HepG2 (cell line): ENCODE measurements around the gene HAUS1. TPM values are rescaled to one million over a fixed set of nuclear protein-coding genes. Genes with fewer than 3 reads are reported as not detected.
A peak's percentile ranks its signal among the peaks of the same experiment; 100 is the strongest.

Source experiments
- ATAC-seq: fragments of 200-7000 bp; cut with Tn5 transposase; 3 replicates; pipeline ENCODE4 v1.9.1; 2020; ENCODE audit warnings: mild to moderate bottlenecking, moderate library complexity
- BruUV-seq: library from RNA; stranded (reverse); fragments of 400-500 nt; replicated peaks from 2 replicates; lab custom pipeline; 2021; lab: Mats Ljungman, UMichigan
- CTCF ChIA-PET: fragments of 300-600 bp; formaldehyde crosslinking; extraction: SDS; loops from one replicate; lab custom pipeline; 2021; ENCODE audit warnings: low total read pairs, inconsistent platforms, low intra/inter-chr PET ratio; lab: Yijun Ruan, JAX
- POLR2A ChIA-PET: fragments of 350-600 bp; sonication (Branson Sonifier 250); formaldehyde crosslinking; loops from one replicate; lab custom pipeline; 2020; ENCODE audit warnings: antibody characterized with exemption, inconsistent platforms; lab: Yijun Ruan, JAX
- DNase-seq: peaks from one replicate; pipeline ENCODE4 v3.0.0-alpha.2; 2015; ENCODE audit warnings: low spot score
- FAIRE-seq: peaks from 3 replicates; lab custom pipeline; 2011; peaks lifted over from hg19 to GRCh38; lab: Jason Lieb, UNC
- H2AFZ ChIP-seq: one replicate; pipeline ENCODE4 v1.6.1; 2011; ENCODE audit warnings: low read length, inconsistent platforms
- H3K27ac ChIP-seq: fragments of 300-600 bp; 3 replicates; pipeline ENCODE4 v1.8.0; 2011; ENCODE audit warnings: mixed run types, mild to moderate bottlenecking, mixed read lengths, low read length, inconsistent platforms; ENCODE audit not compliant: insufficient read depth; ENCODE audit errors: extremely low read length
- H3K27me3 ChIP-seq, 2 experiments: fragments of 200-600 bp in 1 of 2; 2 replicates in 1 of 2; 3 replicates in 1 of 2; pipeline versions ENCODE4 v1.6.0 to v1.8.0; 2011; ENCODE audit warnings: low read length in 2 of 2, mild to moderate bottlenecking in 2 of 2, moderate library complexity in 2 of 2, inconsistent platforms in 1 of 2; ENCODE audit not compliant: insufficient read depth in 2 of 2, control insufficient read depth in 1 of 2
- H3K36me3 ChIP-seq, 2 experiments: fragments of 200-600 bp in 1 of 2; replicated peaks in 1 of 2; 2 replicates in 1 of 2; 3 replicates in 1 of 2; pipeline versions ENCODE4 v1.5.1 to v1.8.0; 2011; ENCODE audit warnings: low read length in 2 of 2, inconsistent platforms in 1 of 2; ENCODE audit not compliant: insufficient read depth in 2 of 2, control insufficient read depth in 1 of 2
- H3K4me1 ChIP-seq: 2 replicates; pipeline ENCODE4 v1.5.1; 2012; ENCODE audit warnings: low read length, inconsistent platforms; ENCODE audit not compliant: insufficient read depth
- H3K4me2 ChIP-seq: 2 replicates; pipeline ENCODE4 v1.6.0; 2011; ENCODE audit warnings: low read depth, low read length, inconsistent platforms
- H3K4me3 ChIP-seq, 3 experiments: fragments of 200-600 bp in 1 of 3; sonication (generic), shearing (Covaris generic) in 1 of 3; replicated peaks in 1 of 3; 2 replicates each; pipeline ENCODE4 v1.5.1; 2011 to 2016; ENCODE audit warnings: low read length in 3 of 3, inconsistent platforms in 2 of 3, low read depth in 2 of 3, mild to moderate bottlenecking in 2 of 3, control low read depth in 1 of 3, mixed read lengths in 1 of 3; ENCODE audit not compliant: insufficient read depth in 1 of 3
- H3K79me2 ChIP-seq: one replicate; pipeline ENCODE4 v1.6.1; 2011; ENCODE audit warnings: low read length, inconsistent platforms; ENCODE audit not compliant: insufficient read depth
- H3K9ac ChIP-seq: 2 replicates; pipeline ENCODE4 v1.6.0; 2011; ENCODE audit warnings: mild to moderate bottlenecking, low read depth, low read length, inconsistent platforms; ENCODE audit not compliant: insufficient read depth
- H3K9me3 ChIP-seq: 2 replicates; pipeline ENCODE4 v1.5.1; 2012; ENCODE audit warnings: mild to moderate bottlenecking, low read length
- H4K20me1 ChIP-seq: 2 replicates; pipeline ENCODE4 v1.6.0; 2011; ENCODE audit warnings: inconsistent platforms, mild to moderate bottlenecking, low read length, moderate library complexity; ENCODE audit not compliant: insufficient read depth
- ARID2 ChIP-seq: sonication (generic); formaldehyde crosslinking; IDR thresholded peaks from 2 replicates; pipeline ENCODE4 v1.8.1; 2022; ENCODE audit warnings: mild to moderate bottlenecking, missing genetic modification reagents, borderline replicate concordance
- ATAD3A ChIP-seq: sonication (generic); formaldehyde crosslinking; IDR thresholded peaks from 2 replicates; pipeline ENCODE4 v1.4.0; 2020; ENCODE audit warnings: missing genetic modification reagents
- BRD4 ChIP-seq: sonication (generic); formaldehyde crosslinking; IDR thresholded peaks from 2 replicates; pipeline ENCODE4 v1.4.0; 2020; ENCODE audit warnings: missing genetic modification reagents
- CREB1 ChIP-seq, 2 experiments: fragments of 450-650 bp in 1 of 2; IDR thresholded peaks; 2 replicates each; pipeline ENCODE4 v1.6.1; 2016 to 2017; ENCODE audit warnings: control low read depth in 1 of 2, mild to moderate bottlenecking in 1 of 2, missing compliant biosample characterization in 1 of 2, missing genetic modification characterization in 1 of 2
- ELF4 ChIP-seq: sonication (generic); formaldehyde crosslinking; IDR thresholded peaks from 2 replicates; pipeline ENCODE4 v1.5.0; 2020; ENCODE audit warnings: missing genetic modification reagents, mild to moderate bottlenecking, moderate library complexity, borderline replicate concordance
- FOXO1 ChIP-seq: sonication (generic); formaldehyde crosslinking; IDR thresholded peaks from 2 replicates; pipeline ENCODE4 v1.4.0; 2020; ENCODE audit warnings: missing genetic modification reagents
- HES4 ChIP-seq: sonication (generic); formaldehyde crosslinking; IDR thresholded peaks from 2 replicates; pipeline ENCODE4 v1.9.0; 2021; ENCODE audit warnings: mild to moderate bottlenecking, missing genetic modification reagents, borderline replicate concordance
- HMG20B ChIP-seq: conservative IDR thresholded peaks from 2 replicates; pipeline ENCODE4 v1.6.1; 2016; ENCODE audit warnings: missing genetic modification reagents, missing compliant biosample characterization
- MAF1 ChIP-seq: sonication (generic); formaldehyde crosslinking; IDR thresholded peaks from 2 replicates; pipeline ENCODE4 v1.5.0; 2020; ENCODE audit warnings: missing genetic modification reagents, borderline replicate concordance
- POLR2A ChIP-seq, 2 experiments: IDR thresholded peaks; 2 replicates each; pipeline ENCODE4 v1.6.1; 2011; ENCODE audit warnings: low read depth in 2 of 2, low read length in 2 of 2, mild to moderate bottlenecking in 1 of 2, moderate library complexity in 1 of 2; ENCODE audit not compliant: insufficient read depth in 1 of 2
- RXRA ChIP-seq: sonication (generic); formaldehyde crosslinking; IDR thresholded peaks from 2 replicates; pipeline ENCODE4 v1.5.1; 2020; ENCODE audit warnings: missing genetic modification reagents
- SMAD3 ChIP-seq: sonication (generic); formaldehyde crosslinking; IDR thresholded peaks from 2 replicates; pipeline ENCODE4 v1.4.0; 2020; ENCODE audit warnings: missing genetic modification reagents
- ZFYVE20 ChIP-seq: sonication (generic); formaldehyde crosslinking; IDR thresholded peaks from 2 replicates; pipeline ENCODE4 v1.8.0; 2023; ENCODE audit warnings: low read depth, mild to moderate bottlenecking, moderate library complexity, missing genetic modification reagents, borderline replicate concordance
- ZNF260 ChIP-seq: sonication (generic); formaldehyde crosslinking; IDR thresholded peaks from 2 replicates; pipeline ENCODE4 v1.4.0; 2020; ENCODE audit warnings: missing genetic modification reagents, low read depth, mild to moderate bottlenecking, borderline replicate concordance
- ZNF335 ChIP-seq: sonication (generic); formaldehyde crosslinking; IDR thresholded peaks from 2 replicates; pipeline ENCODE4 v1.4.0; 2020; ENCODE audit warnings: missing genetic modification reagents
- ZNF703 ChIP-seq: sonication (generic); formaldehyde crosslinking; IDR thresholded peaks from 2 replicates; pipeline ENCODE4 v1.5.1; 2020; ENCODE audit warnings: missing genetic modification reagents, mild to moderate bottlenecking, moderate library complexity, borderline replicate concordance
- ZNF781 ChIP-seq: sonication (generic); formaldehyde crosslinking; IDR thresholded peaks from 2 replicates; pipeline ENCODE4 v1.5.1; 2020; ENCODE audit warnings: borderline replicate concordance, mild to moderate bottlenecking, missing genetic modification reagents; ENCODE audit errors: not compliant biosample characterization
- WGBS: methylation state at CpG from one replicate; pipeline ENCODE4 v1.1.6; 2017; ENCODE audit warnings: low lambda C conversion rate; 5-methylcytosine and 5-hydroxymethylcytosine counted together
- in situ Hi-C: cut with HindIII; loops from 2 replicates; pipeline ENCODE4 v1.10.0; 2017; ENCODE audit warnings: low pct_unique_long_range_greater_than_20kb; ENCODE audit not compliant: extremely low pct_ligation_motif_present
- intact Hi-C: fragments of 100-400 bp; cut with micrococcal nuclease; formaldehyde crosslinking; loops from one replicate; pipeline ENCODE4 v1.10.0; 2022; ENCODE audit not compliant: unreplicated experiment
- polyA plus RNA-seq, 8 experiments: library from polyadenylated mRNA; depleted of rRNA in 3 of 8; stranded (reverse) in 7 of 8; unstranded in 1 of 8; fragments of >200 nt; fragmentation: Illumina TruSeq in 4 of 8; extraction: Trizol in 4 of 8; gene quantifications; 2 replicates each; pipeline versions ENCODE4 v1.2.1 to v1.2.3, GENCODE V29; 2011 to 2016; ENCODE audit warnings: low read depth in 4 of 8, missing spikeins in 1 of 8, mixed read lengths in 1 of 8; ENCODE audit not compliant: insufficient read depth in 1 of 8
- total RNA-seq, 5 experiments: library from RNA; depleted of rRNA; stranded (reverse); fragments of >200 nt; fragmentation: Illumina TruSeq; extraction: Trizol; gene quantifications; 2 replicates each; pipeline ENCODE4 v1.2.3, GENCODE V29; 2016; ENCODE audit warnings: low read depth in 1 of 5
- TF ChIP-seq, protein P1 (sequence below): sonication (generic); formaldehyde crosslinking; IDR thresholded peaks from 2 replicates; pipeline ENCODE4 v1.8.0; 2022; ENCODE audit warnings: mild to moderate bottlenecking, missing genetic modification reagents, borderline replicate concordance
- TF ChIP-seq, protein P2 (sequence below), 2 experiments: sonication (generic) in 1 of 2; formaldehyde crosslinking in 1 of 2; IDR thresholded peaks; 2 replicates each; pipeline versions ENCODE4 v1.4.0 to v1.6.1; 2018 to 2020; ENCODE audit warnings: missing genetic modification reagents in 2 of 2, borderline replicate concordance in 1 of 2, low read depth in 1 of 2, mild to moderate bottlenecking in 1 of 2, missing biosample characterization in 1 of 2

Gene HAUS1
- total and polyA plus RNA-seq, 2 of the 13 experiments (the other 11 are each of a cell fraction or from before 2014, with no cell fraction given), result 20.6 to 59.2 TPM

DNA sequence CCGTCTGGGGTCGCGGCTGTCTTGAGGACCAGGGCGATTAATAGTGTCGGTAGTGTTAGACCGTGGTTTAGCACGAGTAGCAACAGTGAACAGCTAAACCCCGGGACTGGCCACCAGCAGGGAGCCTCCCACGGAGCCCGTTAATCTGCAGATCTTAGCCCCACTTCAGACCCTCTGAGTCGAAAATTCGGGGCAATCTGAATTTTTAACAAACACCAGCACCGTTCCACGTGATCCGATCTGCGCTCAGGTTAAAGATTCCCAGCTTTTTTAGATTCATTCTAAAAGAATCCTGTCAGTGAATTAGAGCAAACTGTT is 5.6 kb upstream of the HAUS1 start (continued):
- TF ChIP-seq, protein P1, sequence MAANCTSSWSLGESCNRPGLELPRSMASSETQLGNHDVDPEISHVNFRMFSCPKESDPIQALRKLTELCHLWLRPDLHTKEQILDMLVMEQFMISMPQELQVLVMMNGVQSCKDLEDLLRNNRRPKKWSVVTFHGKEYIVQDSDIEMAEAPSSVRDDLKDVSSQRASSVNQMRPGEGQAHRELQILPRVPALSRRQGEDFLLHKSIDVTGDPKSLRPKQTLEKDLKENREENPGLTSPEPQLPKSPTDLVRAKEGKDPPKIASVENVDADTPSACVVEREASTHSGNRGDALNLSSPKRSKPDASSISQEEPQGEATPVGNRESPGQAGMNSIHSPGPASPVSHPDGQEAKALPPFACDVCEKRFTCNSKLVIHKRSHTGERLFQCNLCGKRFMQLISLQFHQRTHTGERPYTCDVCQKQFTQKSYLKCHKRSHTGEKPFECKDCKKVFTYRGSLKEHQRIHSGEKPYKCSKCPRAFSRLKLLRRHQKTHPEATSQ (CRISPR knock-in tag), result peak; percentile 45; the same call in 1 of the 2 replicates
- TF ChIP-seq, protein P2, sequence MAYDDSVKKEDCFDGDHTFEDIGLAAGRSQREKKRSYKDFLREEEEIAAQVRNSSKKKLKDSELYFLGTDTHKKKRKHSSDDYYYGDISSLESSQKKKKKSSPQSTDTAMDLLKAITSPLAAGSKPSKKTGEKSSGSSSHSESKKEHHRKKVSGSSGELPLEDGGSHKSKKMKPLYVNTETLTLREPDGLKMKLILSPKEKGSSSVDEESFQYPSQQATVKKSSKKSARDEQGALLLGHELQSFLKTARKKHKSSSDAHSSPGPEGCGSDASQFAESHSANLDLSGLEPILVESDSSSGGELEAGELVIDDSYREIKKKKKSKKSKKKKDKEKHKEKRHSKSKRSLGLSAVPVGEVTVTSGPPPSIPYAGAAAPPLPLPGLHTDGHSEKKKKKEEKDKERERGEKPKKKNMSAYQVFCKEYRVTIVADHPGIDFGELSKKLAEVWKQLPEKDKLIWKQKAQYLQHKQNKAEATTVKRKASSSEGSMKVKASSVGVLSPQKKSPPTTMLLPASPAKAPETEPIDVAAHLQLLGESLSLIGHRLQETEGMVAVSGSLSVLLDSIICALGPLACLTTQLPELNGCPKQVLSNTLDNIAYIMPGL (CRISPR knock-in tag; IDR thresholded peaks at IDR 0.05; ENCODE audit: borderline replicate concordance in 1 of 2, low read depth in 1 of 2), result no peak
- no peak for TF ChIP-seq RXRA
- no peak for TF ChIP-seq ZNF703 (CRISPR knock-in tag)
- TF ChIP-seq ATAD3A (CRISPR knock-in tag), result no peak
- TF ChIP-seq POLR2A (IDR thresholded peaks at IDR 0.05; ENCODE audit: insufficient read depth in 1 of 2, low read depth in 2 of 2, low read length in 2 of 2), result no peak
- no peak for TF ChIP-seq HES4 (CRISPR knock-in tag)
- 0 out of 2 replicates have a peak, but pooled peaks have one; percentile 4 for TF ChIP-seq ARID2

DNA sequence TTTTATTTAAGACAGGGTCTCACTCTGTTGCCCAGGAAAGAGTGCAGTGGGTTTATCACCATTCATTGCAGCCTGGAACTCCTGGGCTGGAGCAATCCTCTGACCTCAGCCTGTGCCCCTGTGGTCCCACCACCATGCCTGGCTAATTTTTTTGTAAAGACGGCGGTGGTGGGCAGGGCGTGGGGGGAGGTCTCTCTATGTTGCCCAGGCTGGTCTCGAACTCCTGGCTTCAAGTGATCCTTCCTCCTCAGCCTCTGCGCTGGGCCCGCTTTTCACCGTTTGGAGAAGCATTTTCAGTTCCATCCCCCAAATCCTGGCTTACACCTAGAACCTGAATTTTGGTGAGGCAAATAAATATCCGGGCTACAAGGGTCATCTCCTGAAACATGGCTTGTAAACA is 4.7 kb upstream of the HAUS1 start:
- CTCF ChIA-PET, result no interaction called here
- Histone ChIP-seq H3K9ac (no peak overlapping the region), H3K9me3 (no peaks in the 10 kb centered on the region), H3K27ac (no peak overlapping the region), H3K36me3 (peaks cover 0 to 7% of the 10 kb centered on the region in 2 experiments; a peak in 1 of 5 replicates), H3K79me2 (peaks cover 36% of the 10 kb centered on the region), H3K27me3 (no peaks in the 10 kb centered on the region; a peak in 1 of 5 replicates), H4K20me1 (peaks cover 13% of the 10 kb centered on the region; the same call in 1 of the 2 replicates), H3K4me3 (no peak overlapping the region), H3K4me1 (peaks cover 36% of the 10 kb centered on the region), H3K4me2 (no peak overlapping the region), H2AFZ (no peak overlapping the region)
- intact Hi-C loops (no loop called here), in situ Hi-C loops (no loop called here)
- no TSS peak for BruUV-seq
- no peak for ATAC-seq
- POLR2A ChIA-PET, result interaction anchor here (1.0 kb wide), 1 partner anchor 26 kb away, joined by 3 read pairs; no protein-coding TSS in a partner anchor
- 98% methylated on average over 8 of the region's 8 CpGs for WGBS
- no peak for DNase-seq
- FAIRE-seq, result no peak
- TF ChIP-seq FOXO1 (CRISPR knock-in tag) (no peak), ZNF781 (CRISPR knock-in tag) (no peak), HMG20B (CRISPR knock-in tag) (no peak), ZFYVE20 (CRISPR knock-in tag) (no peak), ZNF335 (CRISPR knock-in tag) (no peak), ELF4 (CRISPR knock-in tag) (no peak), MAF1 (CRISPR knock-in tag) (no peak), BRD4 (CRISPR knock-in tag) (no peak), ZNF260 (CRISPR knock-in tag) (no peak), SMAD3 (no peak), CREB1 (IDR thresholded peaks at IDR 0.05) (no peak), CREB1 (CRISPR knock-in tag; IDR thresholded peaks at IDR 0.05) (no peak)
